HG02571 (cell line): ENCODE results near the gene SMYD2.
A peak's percentile ranks its signal among the peaks of the same experiment; 100 is the strongest.

Experiments used
- ATAC-seq: cut with Tn5 transposase; IDR thresholded peaks from one replicate; pipeline ENCODE4 v1.9.1; 2021; ENCODE audit warnings: mild to moderate bottlenecking, moderate library complexity; ENCODE audit not compliant: unreplicated experiment

SMYD2 gene

GRCh38 chr1:214327514-214327913 lies 46.6 kb downstream of the SMYD2 start:
- no peak for ATAC-seq

DNA sequence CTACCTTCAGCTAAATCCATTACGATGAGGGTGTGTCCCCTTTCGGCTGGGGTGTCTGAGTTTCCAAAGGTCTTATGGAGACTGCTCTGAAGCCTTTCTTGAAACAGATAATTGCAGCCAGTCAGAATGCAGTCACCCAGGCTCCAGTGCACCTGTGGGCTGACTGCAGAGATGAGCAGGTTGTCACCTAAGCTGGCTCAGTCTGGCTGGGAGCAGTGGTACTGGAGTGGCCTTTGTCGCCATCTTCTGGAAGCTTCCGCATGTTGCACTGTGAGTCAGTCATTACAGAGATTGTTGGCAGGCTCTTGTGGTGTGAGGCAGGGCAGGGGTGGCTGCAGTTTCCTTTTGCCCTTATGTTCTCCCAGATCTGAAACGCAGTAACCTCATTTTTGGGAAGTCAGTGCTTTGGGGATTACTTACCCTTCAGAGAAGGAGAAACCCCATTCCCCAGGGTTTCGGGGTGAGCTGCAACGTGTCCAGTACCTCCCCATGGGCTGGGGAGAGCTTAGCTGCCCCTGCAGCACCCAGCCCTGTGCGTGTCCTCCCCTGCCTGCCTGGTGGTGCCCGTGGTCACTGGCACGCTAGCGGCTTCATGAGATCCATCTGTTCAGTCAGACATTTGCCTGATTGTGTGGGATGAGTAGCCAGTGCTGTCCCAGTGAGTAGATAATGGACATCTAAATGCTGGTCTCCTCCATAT lies 48.0 kb downstream of the SMYD2 start:
- peak; percentile 85 for ATAC-seq

- no peak for ATAC-seq
Measured at GRCh38 chr1:214329470-214330220, 48.7 kb downstream of the SMYD2 start.

- ATAC-seq, result no peak
Measured at GRCh38 chr1:214330222-214330621, 49.3 kb downstream of the SMYD2 start.

DNA sequence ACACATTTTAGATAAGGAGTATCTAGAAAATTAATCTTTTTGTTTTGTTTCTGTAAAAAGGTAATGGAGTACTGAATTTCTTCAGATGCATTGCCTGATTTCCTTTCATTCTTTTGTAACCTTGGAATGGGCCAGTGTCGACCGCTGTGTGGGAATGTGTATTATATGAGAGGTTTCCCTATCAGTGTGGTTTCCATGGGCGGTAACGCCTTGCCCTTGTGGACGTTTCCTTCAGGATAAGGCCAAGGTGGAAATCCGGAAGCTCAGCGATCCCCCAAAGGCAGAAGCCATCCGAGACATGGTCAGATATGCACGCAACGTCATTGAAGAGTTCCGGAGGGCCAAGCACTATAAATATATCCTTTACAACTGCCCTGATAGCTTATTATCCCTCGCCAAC lies 49.8 kb downstream of the SMYD2 start:
- ATAC-seq, result no peak

- ATAC-seq, result no peak
Measured at GRCh38 chr1:214331180-214331579, 50.2 kb downstream of the SMYD2 start.

DNA sequence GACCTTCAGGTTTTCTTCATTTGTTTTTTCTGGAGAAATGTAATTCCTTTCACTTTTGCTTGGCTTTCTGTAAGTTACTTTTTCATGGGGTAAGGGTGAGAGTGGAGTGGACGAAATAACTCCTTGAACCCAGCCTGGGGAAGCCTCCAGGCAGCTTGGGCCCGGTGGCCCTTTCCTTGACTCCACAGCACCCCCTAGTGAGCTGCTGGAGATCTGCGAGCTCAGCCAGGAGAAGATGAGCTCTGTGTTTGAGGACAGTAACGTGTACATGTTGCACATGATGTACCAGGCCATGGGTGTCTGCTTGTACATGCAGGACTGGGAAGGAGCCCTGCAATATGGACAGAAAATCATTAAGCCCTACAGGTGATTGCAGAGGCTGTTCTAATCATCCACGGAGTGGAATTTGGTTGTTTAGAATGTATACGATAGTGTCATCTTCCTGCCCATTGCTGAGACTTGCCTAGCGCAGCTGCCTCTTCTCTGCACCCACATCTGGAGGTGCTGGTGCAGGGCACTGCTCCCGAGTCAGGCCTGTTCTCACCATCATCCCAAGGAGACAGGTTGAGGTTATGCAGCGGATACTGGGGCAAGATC lies 51.0 kb downstream of the SMYD2 start:
- no peak for ATAC-seq

DNA sequence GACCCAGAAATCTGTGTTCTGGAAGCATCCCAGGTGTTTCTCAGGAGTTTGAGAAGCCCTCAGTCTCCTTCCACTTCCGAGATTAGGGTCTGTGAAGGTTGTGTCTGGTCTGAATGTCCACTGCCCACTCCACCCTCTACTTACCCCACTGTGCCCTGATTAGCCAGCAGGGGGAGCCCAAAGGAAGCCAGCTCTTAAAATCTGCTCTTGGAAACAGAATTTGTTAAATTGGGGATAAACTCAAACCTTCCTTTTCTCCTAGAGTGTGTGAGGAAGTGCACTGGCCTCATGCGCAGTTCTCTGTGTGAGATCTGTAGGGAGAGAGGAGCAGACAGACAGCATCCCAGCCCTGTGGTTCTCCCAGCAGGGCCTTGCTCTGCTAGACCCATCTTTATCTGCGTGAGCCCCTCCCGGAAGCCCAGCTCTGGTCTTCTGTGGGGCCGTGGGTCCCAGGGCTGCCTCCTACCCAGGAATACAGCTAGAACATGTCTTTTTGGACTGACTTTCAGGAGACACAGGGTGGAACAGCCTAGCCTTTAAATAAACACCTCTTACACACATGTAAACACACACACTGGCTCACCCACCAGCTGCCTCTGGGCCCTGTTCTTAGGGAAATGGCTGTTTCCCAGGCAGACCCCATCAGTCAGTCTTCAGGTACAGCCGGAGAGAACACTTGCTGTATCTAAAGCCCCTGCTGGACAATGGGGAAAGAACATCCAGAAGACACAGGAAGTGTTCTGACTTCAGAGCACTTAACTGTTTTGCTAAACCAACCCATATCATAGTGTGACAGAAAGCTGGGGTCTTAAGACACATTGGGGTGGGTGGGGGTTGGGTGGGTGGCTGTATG lies 52.2 kb downstream of the SMYD2 start:
- no peak for ATAC-seq

GRCh38 chr1:214335567-214335966 lies 54.6 kb downstream of the SMYD2 start:
- ATAC-seq, result no peak

DNA sequence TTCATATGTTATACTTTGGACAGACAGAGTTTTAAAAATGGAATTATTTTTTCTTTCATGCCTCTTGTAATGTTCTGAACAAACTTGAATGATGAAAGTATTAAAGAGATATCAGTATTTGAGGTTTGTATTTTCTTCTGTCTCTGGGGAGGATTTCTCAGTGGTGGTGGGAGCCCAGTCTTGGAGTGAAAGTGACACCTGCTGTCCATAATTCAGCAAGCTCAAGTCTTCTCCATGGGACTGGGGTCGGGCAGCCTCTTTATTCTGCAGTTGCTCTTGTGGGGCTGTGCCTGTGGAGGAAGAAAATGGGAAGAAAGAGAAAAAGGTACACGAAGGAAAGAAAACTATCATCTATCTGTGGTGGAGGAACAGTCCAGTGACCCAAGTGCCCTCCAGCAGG lies 56.1 kb downstream of the SMYD2 start:
- ATAC-seq, result no peak

DNA sequence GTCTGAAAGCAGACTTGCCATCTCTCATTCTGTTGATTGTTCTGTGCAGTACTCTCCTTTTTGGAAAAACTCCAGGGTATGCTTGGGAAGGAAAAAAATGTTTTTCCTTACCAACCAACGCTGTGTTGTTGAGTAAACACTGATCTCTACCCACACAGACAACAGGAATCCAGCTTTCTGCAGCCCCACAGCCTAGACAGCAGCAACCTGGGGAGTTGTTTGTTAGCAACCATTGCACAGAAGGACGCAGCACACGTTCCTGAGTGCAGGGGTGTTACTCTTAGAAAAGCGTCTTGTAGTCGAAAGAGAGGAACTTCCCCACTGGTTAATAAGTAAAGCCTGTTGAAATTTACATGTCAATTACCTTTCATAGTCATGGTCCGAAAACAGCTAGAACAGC lies 56.6 kb downstream of the SMYD2 start:
- ATAC-seq, result no peak

- no peak for ATAC-seq
Measured at GRCh38 chr1:214338212-214338611, 57.3 kb downstream of the SMYD2 start.

DNA sequence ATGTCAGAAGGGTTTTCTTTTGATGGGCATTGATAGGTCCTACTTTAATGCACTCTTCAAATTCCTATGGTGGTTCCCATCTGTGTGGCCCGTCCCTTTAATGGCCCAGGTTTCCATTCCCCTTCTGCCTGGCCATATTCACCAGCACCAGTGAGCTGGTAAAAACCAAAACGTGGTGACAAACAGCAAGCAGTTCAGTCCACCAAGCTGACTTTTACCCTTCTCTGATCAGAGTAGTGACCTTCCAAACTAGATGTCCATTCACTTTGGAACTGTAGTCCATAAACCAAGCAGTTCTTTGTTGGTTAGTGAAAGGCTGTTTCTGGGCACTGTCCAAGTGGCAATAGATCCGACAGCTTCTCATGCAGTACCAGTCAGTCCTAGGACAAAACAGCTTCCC lies 60.5 kb downstream of the SMYD2 start:
- ATAC-seq, result no peak

DNA sequence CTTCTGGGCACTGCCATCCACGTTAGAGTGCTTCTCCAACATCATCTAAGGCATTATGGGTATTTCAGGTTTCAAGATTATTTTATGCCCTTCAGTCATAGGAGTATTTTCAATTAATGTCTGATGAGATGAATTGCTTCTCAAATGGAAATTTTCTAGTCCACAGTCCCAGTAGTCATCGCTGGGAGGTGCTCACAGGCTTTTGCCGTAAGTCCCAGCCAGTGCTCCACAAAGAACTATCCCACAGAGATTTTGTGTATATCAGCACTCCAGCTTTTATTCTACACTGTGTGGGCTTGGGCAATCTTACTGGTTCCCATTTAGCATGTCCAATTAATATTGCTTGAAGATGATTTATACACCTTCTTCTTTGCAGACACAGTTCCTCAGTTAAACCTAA lies 61.0 kb downstream of the SMYD2 start:
- no peak for ATAC-seq

- no peak for ATAC-seq
Measured at GRCh38 chr1:214342525-214342924, 61.6 kb downstream of the SMYD2 start.

DNA sequence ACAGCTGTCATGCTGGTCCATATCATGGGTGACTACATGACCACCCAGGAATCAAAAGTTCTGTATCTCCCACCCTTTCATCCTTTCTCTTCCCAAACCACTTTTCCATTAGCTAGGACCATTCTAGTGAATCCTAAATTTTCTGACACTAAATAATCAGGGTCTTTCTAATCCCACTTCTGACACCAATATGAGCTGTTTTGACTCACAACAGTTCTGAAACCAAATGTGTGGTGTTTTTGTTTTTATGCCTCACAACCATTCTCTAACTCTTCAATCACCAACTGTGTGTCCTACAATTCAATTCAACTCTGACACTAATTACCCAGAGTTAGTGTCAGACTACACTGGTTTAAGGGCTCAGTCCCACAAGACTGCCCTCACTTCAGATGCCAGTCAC lies 63.9 kb downstream of the SMYD2 start:
- no peak for ATAC-seq

- no peak for ATAC-seq
Measured at GRCh38 chr1:214349008-214349407, 68.0 kb downstream of the SMYD2 start.

GRCh38 chr1:214349781-214350180 lies 68.8 kb downstream of the SMYD2 start:
- no peak for ATAC-seq

- no peak for ATAC-seq
Measured at GRCh38 chr1:214351551-214352277, 70.8 kb downstream of the SMYD2 start.

DNA sequence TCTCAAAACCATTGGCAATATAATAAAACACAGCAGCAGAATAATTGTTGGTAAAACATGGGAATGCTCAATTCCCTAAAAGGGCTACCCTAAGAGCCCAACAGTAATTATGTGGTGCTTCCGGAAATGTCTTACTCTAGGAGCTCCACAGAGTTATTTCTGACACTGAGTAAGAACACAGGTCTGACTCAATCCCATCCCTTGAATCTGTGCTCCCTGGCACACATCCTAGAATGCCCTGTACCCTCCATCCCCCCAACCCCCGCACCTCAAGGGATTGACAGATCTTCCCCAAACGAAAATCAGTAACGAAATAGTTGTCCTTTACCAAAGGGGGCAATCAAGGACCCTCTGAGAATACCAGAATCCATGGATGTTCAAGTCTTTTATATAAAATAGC lies 71.9 kb downstream of the SMYD2 start:
- ATAC-seq, result no peak
